ENCODE results near the gene WDR86.

DNA sequence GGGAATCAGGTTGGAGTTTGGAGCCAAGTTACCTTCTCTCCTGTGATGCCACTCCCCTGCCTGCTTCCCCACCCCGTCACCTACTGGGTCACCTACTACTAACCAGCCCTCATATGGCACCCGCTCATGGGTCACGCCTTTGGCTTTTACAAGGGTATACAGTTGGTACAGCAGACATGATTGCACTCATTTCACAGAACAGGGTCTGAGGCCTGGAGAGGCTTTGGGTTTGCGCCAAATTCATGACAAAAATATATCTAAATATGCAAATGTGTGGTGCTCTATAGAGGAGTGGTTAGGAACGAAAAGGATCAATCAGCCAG is 19.4 kb upstream of the WDR86 start:
- no peak for TF ChIP-seq POLR2A (IDR thresholded peaks at IDR 0.05; ENCODE audit: low read depth)
- TF ChIP-seq CTCF (IDR thresholded peaks at IDR 0.05): no peak
- TF ChIP-seq EP300 (IDR thresholded peaks at IDR 0.05): no peak

All from esophagus muscularis mucosa (tissue), 4 donors.